ENCODE results near the gene TADA1.
A peak's percentile ranks its signal among the peaks of the same experiment; 100 is the strongest.

TADA1 gene

GRCh38 chr1:166875734-166876539, at the start of gene TADA1:
TSS of gene TADA1 (minus strand) at chr1:166876264. CDS start at chr1:166876233, 31 bp downstream.
- peak; percentile 99 for DNase-seq

DNA sequence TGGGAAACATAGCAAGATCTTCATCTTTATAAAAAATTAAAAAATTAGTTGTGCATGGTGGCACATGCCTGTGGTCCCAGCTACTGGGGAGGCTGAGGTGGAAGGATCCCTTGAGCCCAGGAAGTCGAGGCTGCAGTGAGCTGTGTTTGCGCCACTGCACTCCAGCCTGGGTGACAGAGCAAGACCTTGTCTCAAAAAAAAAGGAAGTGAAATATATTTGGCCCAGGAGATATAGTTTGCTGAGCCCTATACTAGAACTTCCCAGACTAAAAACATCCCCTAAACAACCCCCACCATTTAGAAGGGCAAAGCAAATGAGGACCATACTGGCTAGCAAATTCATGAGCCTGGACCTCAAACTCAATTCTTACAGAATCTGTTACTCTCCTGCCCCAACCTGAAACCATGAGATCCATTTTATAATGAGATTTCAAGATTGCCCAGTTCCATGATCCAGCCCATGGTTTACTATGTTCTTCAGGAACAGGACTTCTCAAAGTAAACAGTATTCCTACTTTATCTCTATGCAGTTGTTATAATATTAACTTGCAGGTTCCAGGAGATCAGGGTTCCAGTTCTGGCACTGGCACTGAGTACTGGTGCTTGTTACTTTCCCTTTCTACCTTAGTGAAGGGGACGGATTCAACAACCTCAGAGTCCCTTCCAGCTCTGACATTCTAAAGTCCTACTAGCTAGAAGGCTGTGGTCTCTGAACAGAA, 48.9 kb upstream of the TADA1 start:
- no peak for DNase-seq

DNA sequence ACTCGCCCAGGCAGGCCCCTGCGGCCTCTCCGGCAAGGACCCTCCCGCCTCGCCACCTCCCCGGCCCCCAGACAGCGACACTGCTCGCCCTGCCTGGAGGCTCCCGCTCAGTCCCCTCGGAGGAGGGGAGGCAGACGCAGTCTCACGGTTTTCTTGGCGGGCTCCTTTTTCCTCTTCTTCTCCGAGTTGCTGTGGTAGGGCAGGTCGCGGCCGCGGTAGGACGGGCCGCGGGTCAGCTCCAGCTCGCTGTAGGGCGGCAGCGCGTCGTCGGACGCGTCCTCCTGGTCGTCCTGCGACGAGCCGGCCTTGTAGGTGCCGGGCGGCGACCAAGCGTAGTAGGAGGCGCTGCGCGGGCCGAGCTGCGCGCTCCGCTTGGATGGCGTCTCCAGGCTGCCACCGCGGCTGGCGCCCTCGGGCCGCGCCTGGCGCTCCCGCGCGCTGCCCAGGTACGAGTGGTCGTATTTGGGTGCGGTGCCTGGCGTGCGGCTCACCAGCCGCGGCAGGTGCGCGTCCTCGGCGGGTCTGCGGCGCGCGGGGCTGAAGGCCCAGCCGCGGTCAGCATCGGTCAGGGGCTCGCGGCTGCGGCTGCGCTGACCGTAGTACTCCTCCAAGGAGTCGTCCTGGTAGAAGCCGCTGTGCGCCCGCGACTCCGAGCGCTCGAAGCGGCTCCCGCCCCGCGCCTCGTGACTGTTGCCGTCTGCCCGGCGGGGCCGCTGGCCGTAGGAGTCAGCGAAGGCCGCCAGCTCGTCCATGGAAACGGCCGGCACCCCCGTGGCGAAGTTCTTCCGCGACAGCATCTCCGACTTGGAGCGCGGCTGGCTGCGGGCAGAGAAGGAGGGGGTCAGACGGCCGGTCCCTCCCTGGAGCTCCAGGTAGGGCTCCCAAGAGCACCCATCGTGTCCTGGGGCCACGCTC, 44.8 kb upstream of the TADA1 start:
- DNase-seq: no peak

DNA sequence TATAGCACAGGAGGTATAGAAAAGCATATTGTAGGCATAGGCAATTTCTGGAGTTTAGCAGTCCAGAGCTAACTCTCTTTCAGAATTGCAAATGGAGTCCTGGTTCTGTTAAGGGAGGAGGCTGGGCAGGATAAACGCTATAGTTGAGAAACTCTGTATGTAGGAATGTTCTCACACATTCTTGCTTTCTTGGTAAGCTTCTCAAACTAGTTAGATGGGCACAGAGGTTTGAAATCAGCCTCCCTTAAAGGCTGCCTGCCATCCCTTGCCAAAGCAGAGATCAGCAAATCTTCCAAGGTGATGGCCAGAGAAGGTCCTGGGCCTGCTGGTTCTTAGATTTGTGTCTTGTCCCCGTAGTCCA, 42.9 kb upstream of the TADA1 start:
- DNase-seq: no peak

- no peak for DNase-seq
Measured at GRCh38 chr1:166918088-166918955, 42.3 kb upstream of the TADA1 start.

- DNase-seq: no peak
Measured at GRCh38 chr1:166915941-166916340, 39.9 kb upstream of the TADA1 start.

DNA sequence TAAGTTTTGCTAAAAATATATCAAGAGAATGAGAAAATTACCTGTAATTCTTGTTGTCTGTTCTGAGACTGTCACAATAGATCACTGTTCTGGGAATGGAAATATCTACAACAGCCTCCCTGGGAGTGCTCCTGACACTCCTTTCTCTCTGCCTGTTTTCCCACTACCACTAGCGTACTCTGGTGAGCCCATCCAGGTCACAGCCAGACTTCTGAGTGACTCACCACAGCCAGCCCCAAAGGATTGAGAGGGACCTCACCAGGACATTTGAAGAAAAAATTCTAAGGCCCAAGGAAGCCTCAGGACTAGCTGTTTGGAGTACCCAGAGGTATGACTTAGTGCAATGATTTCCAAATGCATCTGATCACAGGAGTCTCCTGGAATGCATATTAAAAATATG, 39.0 kb upstream of the TADA1 start:
- no peak for DNase-seq

- no peak for DNase-seq
Measured at GRCh38 chr1:166914111-166914510, 38.0 kb upstream of the TADA1 start.

DNA sequence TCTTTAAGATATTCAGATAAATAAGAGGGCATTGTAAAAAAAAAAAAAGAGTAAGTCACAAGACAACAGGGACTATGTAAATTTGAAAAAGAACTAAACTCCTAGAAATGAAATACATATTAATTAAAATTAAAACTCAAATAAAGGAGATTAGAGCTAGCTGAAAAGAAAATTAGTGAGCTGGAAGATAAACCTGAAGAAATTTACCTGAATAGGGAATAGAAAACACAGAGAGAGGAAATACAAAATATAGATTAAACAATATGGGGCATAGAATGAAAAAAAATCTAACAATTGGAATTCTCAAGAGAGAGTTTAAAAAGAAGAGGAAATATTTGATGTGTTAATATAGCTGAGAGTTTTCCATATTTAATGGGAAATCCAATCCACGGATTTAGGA, 35.6 kb upstream of the TADA1 start:
- no peak for DNase-seq

DNA sequence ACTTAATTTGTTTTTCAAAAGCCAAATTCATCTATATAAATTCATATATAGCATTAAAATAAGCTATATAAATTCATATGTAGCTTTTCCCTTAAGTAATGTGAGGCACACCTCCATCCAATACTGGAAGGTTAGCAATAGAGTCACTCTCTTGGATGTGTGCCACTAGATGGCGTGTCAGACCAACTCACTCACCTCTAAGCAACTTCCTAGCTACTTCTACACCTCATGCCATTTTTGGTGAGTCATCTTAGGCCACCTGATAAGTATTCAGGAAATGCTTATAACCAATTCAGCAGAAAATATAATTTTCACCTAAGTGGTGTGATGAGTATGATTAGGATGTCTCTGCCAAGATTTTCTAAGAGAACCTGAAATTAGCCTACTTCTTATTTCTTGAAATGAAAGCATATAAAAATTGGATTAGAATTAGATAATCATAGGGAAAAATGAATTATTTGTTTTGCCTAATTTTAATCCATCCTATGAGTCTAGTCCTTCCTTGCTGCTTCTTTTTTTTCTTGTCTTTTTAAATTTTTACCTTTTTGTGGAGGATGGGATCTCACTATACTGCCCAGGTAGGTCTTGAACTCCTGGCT, 34.4 kb upstream of the TADA1 start:
- DNase-seq: peak; percentile 83 to 91

- DNase-seq: no peak
Measured at GRCh38 chr1:166908942-166909341, 32.9 kb upstream of the TADA1 start.

GRCh38 chr1:166907763-166908162, 31.7 kb upstream of the TADA1 start:
- DNase-seq: no peak

- DNase-seq: no peak
Measured at GRCh38 chr1:166907051-166907450, 31.0 kb upstream of the TADA1 start.

- DNase-seq: no peak
Measured at GRCh38 chr1:166906647-166907046, 30.6 kb upstream of the TADA1 start.

DNA sequence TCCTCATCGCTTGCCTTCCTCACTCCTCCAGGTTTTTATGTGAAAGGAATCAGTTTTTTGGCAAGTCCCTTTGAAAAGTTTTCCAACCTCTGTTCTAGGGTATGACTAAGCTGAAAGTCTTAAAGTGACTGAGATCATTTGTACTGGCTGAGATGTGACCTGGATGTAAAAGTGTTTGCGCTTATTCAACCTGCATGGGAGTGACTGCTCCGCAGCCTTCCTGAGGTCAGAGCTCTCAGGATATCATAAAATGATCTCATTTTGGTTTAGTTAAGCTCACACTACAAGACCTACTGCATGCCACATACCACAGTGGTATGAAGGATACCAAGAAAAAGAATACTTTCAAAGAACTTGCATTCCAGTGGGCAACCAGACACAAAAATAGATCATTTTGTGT, 29.8 kb upstream of the TADA1 start:
- DNase-seq: no peak

GRCh38 chr1:166905136-166905535, 29.1 kb upstream of the TADA1 start:
- DNase-seq: no peak

GRCh38 chr1:166903232-166903631, 27.2 kb upstream of the TADA1 start:
- DNase-seq: no peak

DNA sequence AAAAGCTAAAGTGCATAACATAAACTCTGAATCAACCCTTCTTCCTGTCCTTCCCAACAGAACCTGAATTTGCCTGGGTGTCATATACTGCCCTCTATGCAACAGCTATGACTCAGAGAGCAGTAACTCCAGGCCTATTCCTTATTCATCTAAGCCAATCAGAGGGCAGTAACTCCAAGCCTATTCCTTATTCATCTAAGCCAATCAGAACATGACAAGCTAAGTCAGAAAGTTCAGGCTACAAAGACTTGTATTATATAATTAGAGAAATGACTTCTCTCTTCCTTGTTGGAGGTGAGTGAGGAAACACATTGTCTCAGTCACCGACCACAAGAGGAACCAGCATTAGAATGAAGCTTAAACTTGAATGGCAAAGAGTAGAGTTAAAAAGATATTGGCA, 26.2 kb upstream of the TADA1 start:
- DNase-seq: no peak

- no peak for DNase-seq
Measured at GRCh38 chr1:166900987-166901386, 24.9 kb upstream of the TADA1 start.

DNA sequence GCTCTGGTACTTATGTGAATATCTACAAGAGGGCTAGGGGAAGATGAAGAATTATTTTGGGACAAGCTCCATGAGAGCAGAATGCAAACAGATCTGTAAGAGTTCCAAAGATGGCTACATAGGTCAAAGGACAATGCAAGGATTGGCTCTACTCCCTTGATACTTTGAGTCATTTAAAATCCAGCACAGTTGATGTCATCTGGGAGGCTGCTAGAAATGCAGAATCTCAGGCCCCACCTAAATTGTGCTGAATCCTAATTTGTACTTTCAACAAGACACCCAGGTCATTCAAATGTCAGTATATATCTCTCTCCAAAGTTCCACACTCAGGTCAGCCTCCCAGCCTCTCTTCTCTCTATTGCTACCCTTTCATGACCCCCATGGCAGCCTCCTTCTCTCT, 23.7 kb upstream of the TADA1 start:
- no peak for DNase-seq

GRCh38 chr1:166895766-166896165, 19.7 kb upstream of the TADA1 start:
- no peak for DNase-seq

DNA sequence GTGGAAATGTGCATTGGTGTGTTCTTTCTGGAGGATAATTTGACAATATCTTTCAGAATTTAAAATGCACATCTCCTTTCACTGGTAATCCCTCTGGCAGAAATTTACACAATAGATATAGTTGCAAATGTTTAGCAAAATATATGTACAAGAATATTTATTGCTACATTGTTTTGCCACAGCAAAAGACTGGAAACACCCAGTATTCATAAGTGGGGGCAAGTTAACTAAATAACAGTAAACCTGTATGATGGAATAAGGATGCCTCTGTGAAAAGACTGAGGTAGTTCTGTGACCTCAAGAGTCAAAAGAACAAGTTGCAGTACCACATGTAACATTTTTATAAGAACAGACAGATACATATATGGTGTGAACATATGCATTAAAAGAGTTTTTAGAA, 13.7 kb upstream of the TADA1 start:
- no peak for DNase-seq

All from NCI-H2081 (cell line).